ENCODE measurements around the gene THBD. TPM values are rescaled to one million over a fixed set of nuclear protein-coding genes. Genes with fewer than 3 reads are reported as not detected.

The THBD gene
- total RNA-seq, 1 experiment from 2014 or later, result 0.28 TPM

DNA sequence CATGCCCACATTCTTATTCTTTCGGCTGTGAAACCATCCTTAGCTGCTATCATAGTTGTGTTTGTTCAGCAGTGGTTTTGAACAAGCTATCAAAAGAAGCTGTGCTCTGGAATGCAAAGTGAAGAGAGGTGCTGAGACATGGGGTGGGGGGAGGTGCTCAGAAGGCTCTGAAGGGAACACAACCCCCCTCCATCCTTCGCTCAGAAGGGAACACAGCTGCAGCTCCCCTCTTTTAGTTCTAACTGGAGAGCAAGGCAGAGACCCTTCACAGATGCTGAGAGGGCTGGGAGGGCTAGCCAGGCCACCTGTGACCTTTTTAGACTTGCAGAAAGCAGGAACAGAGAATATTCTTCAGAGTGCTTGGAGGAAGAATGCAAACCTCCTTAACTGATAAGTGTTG lies 32.0 kb downstream of the THBD start:
- no peak overlapping the region for H3K4me3 Mint-ChIP-seq
- H3K4ac ChIP-seq (ENCODE audit: low read depth, low read length), result no peak overlapping the region

More for the DNA sequence above, 32.0 kb downstream of the THBD start:
- Histone ChIP-seq H4K91ac (ENCODE audit: insufficient read length, low read depth, low read length) (no peak overlapping the region), H2BK120ac (ENCODE audit: low read depth, low read length, poor library complexity, severe bottlenecking) (no peak overlapping the region), H2BK15ac (ENCODE audit: low read depth, low read length) (no peak overlapping the region), H4K8ac (replicated peaks; ENCODE audit: insufficient read length, low read depth, low read length) (no peak overlapping the region), H3K79me2 (ENCODE audit: insufficient read depth, low read length) (no peaks in the 10 kb centered on the region), H3T11ph (ENCODE audit: low read length) (no peak overlapping the region), H2BK5ac (ENCODE audit: insufficient read length, low read length) (no peak overlapping the region), H3K14ac (ENCODE audit: insufficient read depth, low read length) (no peak overlapping the region), H4K5ac (ENCODE audit: insufficient read length, low read depth, low read length) (no peak overlapping the region), H2AK5ac (ENCODE audit: insufficient read length, low read length) (no peak overlapping the region), H2BK20ac (ENCODE audit: low read depth, low read length, poor library complexity, severe bottlenecking) (no peak overlapping the region), H3K27ac (ENCODE audit: insufficient read length, low read depth, low read length) (no peak overlapping the region), H3K9ac (ENCODE audit: extremely low read depth, insufficient read length, low read length) (no peak overlapping the region), H3K18ac (ENCODE audit: insufficient read length, low read depth, low read length) (no peak overlapping the region), H2BK12ac (ENCODE audit: insufficient read length, low read depth, low read length) (no peak overlapping the region), H3K23me2 (ENCODE audit: insufficient read length, low read depth, low read length, poor library complexity, severe bottlenecking) (no peaks in the 10 kb centered on the region), H3K4me2 (ENCODE audit: insufficient read depth, insufficient read length, low read length) (no peak overlapping the region), H3K9me3 (ENCODE audit: control insufficient read depth, low read depth, low read length) (no peaks in the 10 kb centered on the region), H4K20me1 (ENCODE audit: control insufficient read depth, insufficient read depth, insufficient read length) (no peaks in the 10 kb centered on the region), H2AFZ (ENCODE audit: low read length) (no peak overlapping the region), H3K27me3 (ENCODE audit: insufficient read depth, low read length) (no peaks in the 10 kb centered on the region), H3K56ac (ENCODE audit: insufficient read length, low read depth, low read length) (no peak overlapping the region), H3K23ac (ENCODE audit: insufficient read length, low read depth, low read length) (no peak overlapping the region), H3K4me1 (ENCODE audit: insufficient read depth, low read length) (no peaks in the 10 kb centered on the region), H3K79me1 (ENCODE audit: insufficient read depth, low read depth, low read length, poor library complexity, severe bottlenecking) (no peaks in the 10 kb centered on the region)
- Mint-ChIP-seq H3K9me3 (no peaks in the 10 kb centered on the region), H3K36me3 (ENCODE audit: insufficient read depth in 1 of 3, low read depth in 3 of 3) (no peaks in the 10 kb centered on the region; a peak in 1 of 7 replicates), H3K27ac (no peak overlapping the region), H3K27me3 (ENCODE audit: low read depth) (peaks cover 2% of the 10 kb centered on the region; the same call in 1 of the 2 replicates), H3K4me1 (peaks cover 0 to 14% of the 10 kb centered on the region in 2 experiments; a peak in 1 of 4 replicates)
- TF ChIP-seq, protein P1, sequence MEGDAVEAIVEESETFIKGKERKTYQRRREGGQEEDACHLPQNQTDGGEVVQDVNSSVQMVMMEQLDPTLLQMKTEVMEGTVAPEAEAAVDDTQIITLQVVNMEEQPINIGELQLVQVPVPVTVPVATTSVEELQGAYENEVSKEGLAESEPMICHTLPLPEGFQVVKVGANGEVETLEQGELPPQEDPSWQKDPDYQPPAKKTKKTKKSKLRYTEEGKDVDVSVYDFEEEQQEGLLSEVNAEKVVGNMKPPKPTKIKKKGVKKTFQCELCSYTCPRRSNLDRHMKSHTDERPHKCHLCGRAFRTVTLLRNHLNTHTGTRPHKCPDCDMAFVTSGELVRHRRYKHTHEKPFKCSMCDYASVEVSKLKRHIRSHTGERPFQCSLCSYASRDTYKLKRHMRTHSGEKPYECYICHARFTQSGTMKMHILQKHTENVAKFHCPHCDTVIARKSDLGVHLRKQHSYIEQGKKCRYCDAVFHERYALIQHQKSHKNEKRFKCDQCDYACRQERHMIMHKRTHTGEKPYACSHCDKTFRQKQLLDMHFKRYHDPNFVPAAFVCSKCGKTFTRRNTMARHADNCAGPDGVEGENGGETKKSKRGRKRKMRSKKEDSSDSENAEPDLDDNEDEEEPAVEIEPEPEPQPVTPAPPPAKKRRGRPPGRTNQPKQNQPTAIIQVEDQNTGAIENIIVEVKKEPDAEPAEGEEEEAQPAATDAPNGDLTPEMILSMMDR (conservative IDR thresholded peaks at IDR 0.05), result no peak
- no peak for DNase-seq
- no CpG with 5 or more reads among the region's 2 CpGs for WGBS (ENCODE audit: extremely low coverage, insufficient read length, low lambda C conversion rate)
